ENCODE data around the gene RUNDC1.

GRCh38 chr17:42937712-42938596 lies 42.4 kb upstream of the RUNDC1 start:
- TF ChIP-seq, protein P1, sequence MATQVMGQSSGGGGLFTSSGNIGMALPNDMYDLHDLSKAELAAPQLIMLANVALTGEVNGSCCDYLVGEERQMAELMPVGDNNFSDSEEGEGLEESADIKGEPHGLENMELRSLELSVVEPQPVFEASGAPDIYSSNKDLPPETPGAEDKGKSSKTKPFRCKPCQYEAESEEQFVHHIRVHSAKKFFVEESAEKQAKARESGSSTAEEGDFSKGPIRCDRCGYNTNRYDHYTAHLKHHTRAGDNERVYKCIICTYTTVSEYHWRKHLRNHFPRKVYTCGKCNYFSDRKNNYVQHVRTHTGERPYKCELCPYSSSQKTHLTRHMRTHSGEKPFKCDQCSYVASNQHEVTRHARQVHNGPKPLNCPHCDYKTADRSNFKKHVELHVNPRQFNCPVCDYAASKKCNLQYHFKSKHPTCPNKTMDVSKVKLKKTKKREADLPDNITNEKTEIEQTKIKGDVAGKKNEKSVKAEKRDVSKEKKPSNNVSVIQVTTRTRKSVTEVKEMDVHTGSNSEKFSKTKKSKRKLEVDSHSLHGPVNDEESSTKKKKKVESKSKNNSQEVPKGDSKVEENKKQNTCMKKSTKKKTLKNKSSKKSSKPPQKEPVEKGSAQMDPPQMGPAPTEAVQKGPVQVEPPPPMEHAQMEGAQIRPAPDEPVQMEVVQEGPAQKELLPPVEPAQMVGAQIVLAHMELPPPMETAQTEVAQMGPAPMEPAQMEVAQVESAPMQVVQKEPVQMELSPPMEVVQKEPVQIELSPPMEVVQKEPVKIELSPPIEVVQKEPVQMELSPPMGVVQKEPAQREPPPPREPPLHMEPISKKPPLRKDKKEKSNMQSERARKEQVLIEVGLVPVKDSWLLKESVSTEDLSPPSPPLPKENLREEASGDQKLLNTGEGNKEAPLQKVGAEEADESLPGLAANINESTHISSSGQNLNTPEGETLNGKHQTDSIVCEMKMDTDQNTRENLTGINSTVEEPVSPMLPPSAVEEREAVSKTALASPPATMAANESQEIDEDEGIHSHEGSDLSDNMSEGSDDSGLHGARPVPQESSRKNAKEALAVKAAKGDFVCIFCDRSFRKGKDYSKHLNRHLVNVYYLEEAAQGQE (IDR thresholded peaks at IDR 0.05; ENCODE audit: insufficient read depth in 1 of 2, low read depth in 2 of 2, low read length in 1 of 2), result no peak
- TF ChIP-seq CTCF (IDR thresholded peaks at IDR 0.05) (peak; percentile 78), POLR2AphosphoS5 (IDR thresholded peaks at IDR 0.05; ENCODE audit: low read depth, low read length) (no peak), SIN3A (IDR thresholded peaks at IDR 0.05; ENCODE audit: borderline replicate concordance, insufficient read depth, low read depth, low read length) (no peak)
